Activated naive CD8-positive, alpha-beta T cell treated with anti-CD3 and anti-CD28 coated beads, Interleukin-2, amount 50 U/mL, for 16 hours (primary cell): ENCODE results near the gene CALML6.

Experiments
- DNase-seq: peaks from one replicate; pipeline ENCODE4 v3.0.0-alpha.2; 2020; ENCODE audit warnings: low read depth, low spot score

CALML6 gene

GRCh38 chr1:1892079-1892762, 22.8 kb upstream of the CALML6 start:
- DNase-seq = no peak

GRCh38 chr1:1892763-1893120, 22.3 kb upstream of the CALML6 start:
- DNase-seq = no peak

- no peak for DNase-seq
Measured at GRCh38 chr1:1893291-1893985, 21.6 kb upstream of the CALML6 start.

GRCh38 chr1:1893997-1894353, 21.1 kb upstream of the CALML6 start:
- DNase-seq = no peak

GRCh38 chr1:1894354-1895059, 20.6 kb upstream of the CALML6 start:
- DNase-seq = no peak

GRCh38 chr1:1895060-1895418, 20.0 kb upstream of the CALML6 start:
- DNase-seq = no peak

GRCh38 chr1:1895456-1896336, 19.4 kb upstream of the CALML6 start:
- no peak for DNase-seq

- DNase-seq = no peak
Measured at GRCh38 chr1:1898246-1898933, 16.7 kb upstream of the CALML6 start.

GRCh38 chr1:1899266-1899966, 15.6 kb upstream of the CALML6 start:
- DNase-seq = no peak

- DNase-seq = no peak
Measured at GRCh38 chr1:1899967-1900327, 15.1 kb upstream of the CALML6 start.

GRCh38 chr1:1900883-1901640, 14.0 kb upstream of the CALML6 start:
- no peak for DNase-seq

- no peak for DNase-seq
Measured at GRCh38 chr1:1901641-1902294, 13.3 kb upstream of the CALML6 start.

- no peak for DNase-seq
Measured at GRCh38 chr1:1903224-1903623, 11.8 kb upstream of the CALML6 start.

GRCh38 chr1:1906185-1907097, 8.6 kb upstream of the CALML6 start:
- no peak for DNase-seq

GRCh38 chr1:1907098-1907736, 7.8 kb upstream of the CALML6 start:
- no peak for DNase-seq

GRCh38 chr1:1908506-1908791, 6.6 kb upstream of the CALML6 start:
- no peak for DNase-seq

- DNase-seq = no peak
Measured at GRCh38 chr1:1910033-1910465, 5.0 kb upstream of the CALML6 start.

GRCh38 chr1:1910651-1911331, 4.3 kb upstream of the CALML6 start:
- no peak for DNase-seq
